PC-3 (cell line): Measurements from ENCODE around the gene TMTC2.

Experiments used
- CTCF ChIP-seq: fragments of 300-600 bp; sonication (generic); conservative IDR thresholded peaks from 2 replicates; pipeline ENCODE4 v1.5.1; 2017; ENCODE audit warnings: antibody characterized with exemption, low read depth, mild to moderate bottlenecking, low read length
- EZH2 ChIP-seq: fragments of 300-600 bp; sonication (generic); IDR thresholded peaks from one replicate; pipeline ENCODE4 v1.6.1; 2017; ENCODE audit warnings: antibody characterized with exemption, mild to moderate bottlenecking, low read length; ENCODE audit not compliant: unreplicated experiment

- TF ChIP-seq CTCF (no peak), EZH2 (no peak)
Observed at GRCh38 chr12:82996168-82996812, 309.6 kb downstream of the TMTC2 start.
